DOHH2 (cell line): ENCODE data around the gene NEK2.
A peak's percentile ranks its signal among the peaks of the same experiment; 100 is the strongest.

Source experiments
- CTCF ChIP-seq: fragments of 200-600 bp; sonication (generic); IDR thresholded peaks from one replicate; pipeline ENCODE4 v1.5.1; 2014; ENCODE audit warnings: antibody characterized with exemption, mild to moderate bottlenecking, low read depth, low read length; ENCODE audit not compliant: poor library complexity, severe bottlenecking
- EZH2phosphoT487 ChIP-seq: fragments of 200-600 bp; sonication (generic); IDR thresholded peaks from 2 replicates; pipeline ENCODE4 v1.6.1; 2017; ENCODE audit warnings: borderline replicate concordance, mild to moderate bottlenecking, antibody characterized with exemption, low read length, moderate library complexity, mixed read lengths

GRCh38 chr1:211697356-211697755, 21.9 kb upstream of the NEK2 start:
- TF ChIP-seq CTCF (no peak), EZH2phosphoT487 (0 out of 2 replicates have a peak, but pooled peaks have one; percentile 70)
